Stimulated activated CD4-positive, alpha-beta T cell treated with anti-CD3 and anti-CD28 coated beads, TNF-alpha, amount 100 ng/mL, for 1 hour (primary cell): Measurements from ENCODE around the gene PPFIA1.
"Not testable (repeated sequence)": the region's sequence is repeated elsewhere in the genome, so short reads cannot be mapped to it uniquely, and the experiment has no call there.

Source experiments
- DNase-seq, 3 donors: peaks; one replicate each; pipeline ENCODE4 v3.0.0-alpha.2; 2020; ENCODE audit warnings: low read depth in 3 of 3, low spot score in 1 of 3

PPFIA1 gene

DNA sequence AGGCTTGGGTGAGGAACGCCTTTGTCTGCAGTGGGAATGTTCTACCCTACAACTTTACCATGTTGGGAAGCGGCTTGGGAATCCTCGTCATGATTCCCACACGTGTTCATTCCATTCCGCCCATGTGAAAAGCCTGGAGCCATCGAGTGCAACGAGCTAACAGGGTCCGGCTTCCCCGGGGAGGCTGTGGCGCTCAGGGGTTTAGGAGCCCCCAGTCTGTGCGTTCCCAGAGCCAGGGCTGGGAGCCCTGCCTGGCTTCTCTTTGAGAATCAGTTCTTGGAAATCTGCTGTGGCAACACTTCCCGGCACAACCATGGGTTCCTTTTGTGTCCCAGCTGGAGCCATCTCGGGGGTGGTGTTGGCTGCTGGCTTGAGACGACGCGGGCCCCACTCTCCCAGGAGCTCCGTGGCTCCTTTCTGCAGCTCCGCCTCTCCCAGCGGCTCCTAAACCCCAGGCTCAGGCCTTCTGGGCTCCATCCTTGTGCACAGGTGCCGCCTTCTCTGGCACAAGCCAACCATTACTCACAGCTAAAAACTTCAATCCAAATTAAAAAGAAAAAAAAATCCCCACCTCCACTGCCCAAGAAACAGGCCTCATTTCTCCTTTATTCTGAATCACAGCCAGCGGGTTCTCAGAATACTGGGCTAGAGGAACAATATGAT lies 18.7 kb upstream of the PPFIA1 start:
- DNase-seq, result no peak

DNA sequence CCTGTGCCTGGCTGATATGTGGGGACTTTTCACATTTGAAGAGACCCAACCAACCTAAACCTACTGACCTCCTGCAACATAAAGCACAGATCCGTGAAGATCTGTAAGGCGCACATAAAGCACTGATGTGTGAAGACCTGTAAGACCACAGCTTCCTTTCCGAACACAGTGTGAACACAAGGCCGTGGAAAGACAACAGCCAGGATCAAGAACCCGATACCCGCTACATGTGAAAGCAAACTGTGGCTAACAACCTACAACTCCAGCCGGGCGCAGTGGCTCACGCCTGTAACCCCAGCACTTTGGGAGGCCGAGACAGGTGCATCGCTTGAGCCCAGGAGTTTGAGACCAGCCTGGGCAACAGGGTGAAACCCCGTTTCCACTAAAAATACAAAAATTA lies 17.6 kb upstream of the PPFIA1 start:
- no peak for DNase-seq

DNA sequence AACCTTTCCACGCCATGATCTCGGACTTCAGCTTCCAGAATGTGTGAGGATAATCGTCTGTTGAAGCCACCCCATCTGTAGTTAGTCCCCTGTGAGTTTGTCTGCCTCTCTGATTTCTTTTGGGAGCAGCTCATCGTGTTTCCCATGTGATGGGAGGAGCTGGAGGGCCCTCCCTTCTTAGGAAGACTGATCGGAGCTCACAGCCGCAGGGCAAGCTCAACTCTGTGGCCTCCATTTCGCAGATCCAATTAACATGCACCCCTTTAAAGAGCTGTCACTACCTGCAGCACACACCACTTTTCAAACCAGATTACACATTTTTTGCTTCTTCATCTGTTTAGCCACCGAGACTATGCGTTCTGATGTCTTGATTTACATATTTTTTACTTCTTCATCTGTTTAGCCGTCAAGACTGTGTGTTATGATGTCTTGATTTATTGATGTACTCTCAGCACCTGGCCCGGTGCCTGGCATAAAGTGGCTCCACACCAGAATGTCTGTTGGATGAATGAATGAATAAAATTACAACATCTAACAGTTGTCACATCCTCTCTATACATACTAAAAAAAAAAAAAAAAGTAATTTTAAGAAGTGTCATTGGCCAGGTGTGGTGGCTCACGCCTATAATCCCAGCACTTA lies 14.9 kb upstream of the PPFIA1 start:
- DNase-seq, result no peak

DNA sequence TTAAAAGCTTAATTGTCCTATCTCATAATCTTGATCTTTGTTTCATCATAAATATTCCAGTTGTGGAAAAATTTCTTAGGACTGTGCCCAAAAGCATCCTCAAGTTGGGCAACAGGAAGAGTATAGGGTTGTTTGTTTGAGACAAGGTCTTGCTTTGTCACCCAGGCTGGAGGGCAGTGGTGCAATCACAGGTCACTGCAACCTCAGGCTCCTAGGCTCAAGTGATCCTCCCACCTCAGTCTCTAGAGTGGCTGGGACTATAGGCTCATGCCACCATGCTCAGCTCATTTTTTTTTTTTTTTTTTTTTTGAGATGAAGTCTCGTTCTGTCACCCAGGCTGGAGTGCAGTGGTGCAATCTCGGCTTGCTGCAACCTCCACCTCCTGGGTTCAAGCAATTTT lies 11.4 kb upstream of the PPFIA1 start:
- DNase-seq, result not testable (repeated sequence)

DNA sequence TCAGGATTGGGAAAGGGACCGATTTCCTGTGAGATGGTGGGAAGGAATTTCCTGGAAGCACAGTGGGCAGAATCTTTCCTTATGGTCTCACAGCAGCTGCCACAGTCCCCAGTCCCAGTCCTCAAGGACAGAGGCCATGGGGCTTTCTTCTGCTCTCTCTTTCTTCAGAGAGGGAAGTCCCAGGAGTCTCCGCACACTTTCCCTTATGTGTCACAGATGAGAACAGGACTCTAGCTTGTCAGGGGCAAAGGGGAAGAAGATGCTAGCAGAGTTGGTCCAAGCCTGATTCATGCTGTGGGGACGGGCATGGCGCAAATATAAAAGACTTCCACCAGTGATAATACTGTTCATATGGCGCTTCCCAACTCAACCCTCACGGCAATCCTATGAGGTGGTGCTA lies 7.5 kb upstream of the PPFIA1 start:
- no peak for DNase-seq

DNA sequence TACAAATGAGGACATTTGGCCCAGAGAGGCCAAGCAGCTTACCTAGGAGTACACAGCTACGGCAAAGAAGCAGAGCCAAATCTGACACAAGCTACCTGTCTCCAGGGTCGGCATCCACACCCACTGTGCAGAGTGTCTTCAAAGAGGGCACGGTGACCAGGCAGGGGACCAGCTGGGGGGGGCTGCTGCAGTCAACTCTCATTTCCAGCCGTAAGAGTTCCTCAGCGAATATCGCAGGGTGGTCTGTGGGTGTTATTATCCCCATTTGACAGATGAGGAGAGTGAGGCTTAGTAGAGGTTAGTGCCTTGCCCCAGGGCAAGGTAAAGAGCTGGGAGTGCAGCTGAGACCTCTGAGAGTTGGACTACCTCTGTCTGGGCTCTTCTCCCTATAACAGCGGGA lies 7.1 kb upstream of the PPFIA1 start:
- DNase-seq, result no peak

DNA sequence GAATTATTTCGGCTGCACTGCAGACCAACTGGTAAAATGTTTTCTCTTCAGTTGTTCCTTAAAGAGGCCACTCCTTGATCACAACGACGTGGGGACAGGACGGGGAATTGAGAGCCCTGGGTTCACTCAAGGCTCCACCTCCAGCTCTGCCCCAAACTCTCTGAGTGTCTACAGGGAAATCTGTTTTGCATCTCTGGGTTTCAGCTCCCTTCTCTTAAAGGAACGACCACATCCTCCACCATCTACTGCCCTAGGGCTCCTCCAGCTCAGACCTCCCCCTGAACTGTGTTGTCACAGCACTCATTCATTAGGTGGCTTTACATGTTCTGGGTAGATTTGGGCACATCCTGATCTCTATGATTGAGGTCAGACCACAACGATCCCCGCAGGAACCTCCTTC lies 5.1 kb upstream of the PPFIA1 start:
- no peak for DNase-seq

DNA sequence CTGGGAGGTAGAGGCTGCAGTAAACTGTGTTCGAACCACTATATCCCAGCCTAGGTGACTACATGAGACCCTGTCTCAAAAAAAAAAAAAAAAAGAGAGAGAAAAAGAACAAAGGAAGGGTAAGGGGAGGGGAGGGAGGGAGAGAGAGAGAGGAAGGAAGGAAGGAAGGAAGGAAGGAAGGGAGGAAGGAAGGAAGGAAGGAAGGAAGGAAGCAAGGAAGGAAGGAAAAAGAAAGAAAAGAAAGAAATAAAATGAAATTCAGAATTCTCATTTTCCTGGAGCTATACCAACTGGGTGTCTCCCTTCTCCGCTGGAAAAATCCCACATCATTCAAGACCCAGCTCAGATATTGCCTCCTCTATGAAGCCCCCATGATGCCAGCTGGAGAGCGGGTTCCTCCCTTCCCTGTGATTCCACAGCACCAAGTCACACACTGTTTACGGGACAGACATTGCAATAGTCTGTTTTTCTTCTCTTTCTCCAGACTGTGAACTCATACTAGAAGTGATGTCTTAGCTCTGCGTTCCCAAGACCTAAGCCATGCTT lies 3.0 kb upstream of the PPFIA1 start:
- no peak for DNase-seq

DNA sequence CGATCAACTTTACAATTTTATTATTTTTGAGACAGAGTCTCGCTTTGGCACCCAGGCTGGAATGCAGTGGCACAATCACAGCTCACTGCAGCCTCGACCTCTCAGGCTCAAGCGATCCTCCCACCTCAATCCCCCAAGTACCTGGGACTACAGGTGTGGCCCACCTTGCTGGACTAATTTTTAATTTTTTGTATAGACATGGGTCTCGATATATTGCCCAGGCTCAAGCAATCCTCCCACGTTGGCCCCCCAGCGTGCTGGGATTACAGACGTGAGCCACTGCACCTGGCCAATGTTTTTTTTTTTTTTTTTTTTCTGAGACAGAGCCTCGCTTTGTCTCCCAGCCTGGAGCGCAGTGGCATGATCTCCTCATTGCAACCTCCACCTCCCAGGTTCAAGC lies 2.0 kb upstream of the PPFIA1 start:
- no peak for DNase-seq

DNA sequence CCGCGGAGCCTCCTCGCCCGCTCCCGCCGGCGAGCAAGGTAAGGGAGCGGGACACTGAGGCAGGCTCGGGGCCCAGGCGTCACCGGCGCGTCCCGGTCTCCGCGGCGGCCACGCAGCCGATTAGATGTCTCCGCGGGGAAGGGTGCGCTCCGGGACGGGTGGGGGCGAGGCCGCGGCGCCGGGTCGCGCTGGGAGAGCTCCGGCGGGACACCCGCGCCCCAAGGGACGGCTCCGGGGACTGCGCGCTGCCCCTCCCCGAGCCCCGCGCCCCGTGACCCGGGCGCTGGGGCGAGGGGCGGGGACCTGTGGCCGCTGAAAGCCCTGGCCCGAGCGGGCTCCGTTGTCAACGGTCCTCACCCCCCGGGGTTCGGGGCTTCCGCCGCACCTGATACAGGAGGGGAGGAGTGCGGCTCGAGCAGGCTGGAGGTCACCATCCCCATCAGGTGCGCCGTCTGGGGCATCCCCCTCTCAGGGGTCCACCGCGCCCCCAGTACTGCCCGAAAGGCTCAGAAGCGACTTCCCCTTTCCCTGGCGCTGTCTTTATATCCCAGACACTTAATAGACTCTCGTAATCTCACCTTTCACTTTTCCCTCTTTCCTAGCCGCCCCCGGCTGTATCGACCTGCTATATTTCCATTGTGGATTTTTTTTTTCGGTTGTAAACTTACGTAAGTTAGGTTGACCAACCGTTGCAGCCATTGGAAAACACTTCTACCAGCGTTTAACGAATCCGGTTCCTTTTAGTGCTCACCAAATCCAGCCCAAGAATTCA lies 573 bp downstream of the PPFIA1 start:
- DNase-seq, result peak in 2 of 3 donors; percentile 2 to 32

DNA sequence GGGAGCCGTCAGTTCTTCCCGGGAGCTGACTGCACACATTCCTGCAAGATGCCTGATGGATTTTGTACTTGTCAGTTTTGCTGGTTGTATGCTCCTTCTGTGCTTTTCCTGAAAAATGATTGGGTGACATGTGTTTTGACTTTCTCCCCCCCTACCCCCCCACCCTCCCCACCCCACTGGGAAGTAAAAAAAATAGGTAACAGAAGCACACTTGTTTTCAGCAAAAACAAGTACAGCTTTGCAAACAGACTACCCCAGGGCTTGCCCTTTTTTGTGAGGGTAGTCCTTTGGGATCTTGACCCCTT lies 1.1 kb downstream of the PPFIA1 start:
- no peak for DNase-seq

DNA sequence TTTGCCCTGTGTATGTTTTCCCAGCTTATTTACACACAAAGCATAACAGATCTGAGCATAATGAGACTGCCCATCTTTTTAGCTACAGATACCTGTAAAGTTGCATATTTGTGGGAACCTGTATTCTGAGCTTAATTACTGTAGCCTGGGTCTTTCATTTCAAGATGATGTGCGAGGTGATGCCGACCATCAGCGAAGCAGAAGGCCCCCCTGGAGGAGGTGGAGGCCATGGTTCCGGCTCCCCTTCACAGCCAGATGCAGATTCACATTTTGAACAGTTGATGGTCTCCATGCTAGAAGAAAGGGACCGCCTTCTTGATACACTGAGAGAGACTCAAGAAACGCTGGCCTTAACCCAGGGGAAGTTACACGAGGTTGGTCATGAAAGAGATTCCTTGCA lies 1.5 kb downstream of the PPFIA1 start:
- DNase-seq, result no peak

DNA sequence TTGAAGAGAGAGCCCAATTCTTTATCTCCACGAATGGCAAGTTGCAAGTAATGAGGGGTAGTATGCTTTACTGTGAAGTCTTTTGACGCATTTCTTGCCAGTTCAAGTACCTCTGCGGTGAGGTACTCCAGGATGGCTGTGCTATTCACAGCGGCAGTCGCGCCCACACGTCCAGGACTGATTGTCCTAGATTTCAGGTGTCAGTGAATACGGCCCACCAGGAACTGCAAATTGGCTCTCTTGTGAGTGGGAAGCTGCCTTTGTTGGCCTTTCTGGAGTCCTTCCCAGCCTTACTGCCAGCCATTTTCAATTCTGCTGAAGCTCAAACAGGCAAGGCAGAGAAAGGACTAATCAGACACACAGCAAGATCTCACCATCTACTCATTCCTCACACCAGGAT lies 8.5 kb downstream of the PPFIA1 start:
- no peak for DNase-seq

DNA sequence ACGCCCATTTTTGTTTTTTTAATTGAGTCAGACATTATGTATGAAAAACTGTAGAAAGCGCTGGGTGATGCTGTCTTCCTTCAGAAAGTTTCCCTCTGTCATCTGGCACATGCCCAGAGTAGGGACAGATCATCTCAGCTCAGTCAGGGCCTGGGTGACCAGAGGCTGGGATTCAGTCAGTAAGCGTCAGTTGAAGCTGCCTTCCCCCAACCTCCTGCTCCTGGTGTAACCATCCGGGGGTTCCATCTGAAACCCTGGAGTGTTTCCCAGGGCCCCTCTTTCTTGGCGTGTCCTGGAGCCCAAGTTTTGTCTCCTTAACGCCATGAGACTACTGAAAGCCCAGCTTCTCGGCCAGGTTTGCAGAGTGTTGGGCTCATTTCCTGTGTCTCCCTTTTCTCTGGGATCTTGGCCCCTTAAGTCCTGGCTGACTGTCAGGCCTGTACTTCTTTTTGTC lies 10.7 kb downstream of the PPFIA1 start:
- DNase-seq, result no peak

DNA sequence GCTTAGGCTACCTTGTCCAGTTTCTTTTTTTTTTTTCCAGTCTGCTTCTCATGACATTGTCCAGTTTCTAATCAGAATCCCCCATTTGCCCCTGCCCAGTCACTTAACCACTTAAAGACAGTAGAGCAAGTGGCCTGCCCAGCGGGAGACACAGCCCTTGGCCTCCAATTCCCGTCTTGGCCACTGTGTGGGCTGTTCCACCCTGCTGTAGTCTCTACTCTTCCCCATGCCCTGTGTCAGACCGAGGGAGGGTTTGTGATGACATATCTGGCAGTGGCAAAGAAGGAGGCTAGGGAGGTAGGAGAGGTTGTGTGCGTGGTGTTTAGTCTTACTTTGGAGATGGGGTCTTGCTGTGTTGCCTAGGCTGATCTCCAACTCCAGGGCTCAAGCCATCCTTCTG lies 11.5 kb downstream of the PPFIA1 start:
- DNase-seq, result no peak

DNA sequence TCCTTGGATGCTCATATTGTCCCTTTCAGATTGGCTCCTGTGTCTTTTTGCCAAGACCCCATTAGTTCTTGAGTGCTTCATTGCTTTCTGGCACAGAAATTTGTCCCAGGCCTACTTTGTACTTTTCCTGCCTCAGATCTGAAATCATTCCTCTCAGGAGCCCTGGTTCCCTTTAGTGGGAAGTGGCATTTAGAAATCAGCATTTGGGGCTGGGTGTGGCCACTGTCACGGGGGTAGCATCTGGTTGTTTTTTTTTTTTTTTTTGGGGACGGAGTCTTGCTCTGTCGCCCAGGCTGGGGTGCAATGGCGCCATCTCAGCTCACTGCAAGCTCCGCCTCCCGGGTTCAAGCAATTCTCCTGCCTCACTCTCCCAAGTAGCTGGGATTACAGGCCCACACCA lies 18.2 kb downstream of the PPFIA1 start:
- DNase-seq, result no peak

DNA sequence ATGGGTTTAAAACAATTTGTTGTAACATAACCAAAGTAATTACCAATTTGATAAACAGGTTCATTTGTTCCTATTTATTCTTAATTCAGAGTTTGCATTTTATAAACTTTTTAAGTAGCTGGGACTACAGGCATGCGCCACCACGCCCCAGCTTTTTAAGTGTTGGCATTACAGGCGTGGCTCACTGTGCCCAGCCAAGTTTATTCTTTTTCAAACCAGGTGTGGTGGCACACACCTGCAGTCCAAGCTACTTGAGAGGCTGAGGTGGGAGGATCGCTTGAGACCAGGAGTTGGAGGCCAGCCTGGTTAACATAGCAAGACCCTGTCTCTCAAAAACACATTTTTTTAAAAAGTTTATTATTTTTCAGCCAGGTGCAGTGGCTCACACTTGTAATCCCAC lies 19.1 kb downstream of the PPFIA1 start:
- DNase-seq, result no peak

DNA sequence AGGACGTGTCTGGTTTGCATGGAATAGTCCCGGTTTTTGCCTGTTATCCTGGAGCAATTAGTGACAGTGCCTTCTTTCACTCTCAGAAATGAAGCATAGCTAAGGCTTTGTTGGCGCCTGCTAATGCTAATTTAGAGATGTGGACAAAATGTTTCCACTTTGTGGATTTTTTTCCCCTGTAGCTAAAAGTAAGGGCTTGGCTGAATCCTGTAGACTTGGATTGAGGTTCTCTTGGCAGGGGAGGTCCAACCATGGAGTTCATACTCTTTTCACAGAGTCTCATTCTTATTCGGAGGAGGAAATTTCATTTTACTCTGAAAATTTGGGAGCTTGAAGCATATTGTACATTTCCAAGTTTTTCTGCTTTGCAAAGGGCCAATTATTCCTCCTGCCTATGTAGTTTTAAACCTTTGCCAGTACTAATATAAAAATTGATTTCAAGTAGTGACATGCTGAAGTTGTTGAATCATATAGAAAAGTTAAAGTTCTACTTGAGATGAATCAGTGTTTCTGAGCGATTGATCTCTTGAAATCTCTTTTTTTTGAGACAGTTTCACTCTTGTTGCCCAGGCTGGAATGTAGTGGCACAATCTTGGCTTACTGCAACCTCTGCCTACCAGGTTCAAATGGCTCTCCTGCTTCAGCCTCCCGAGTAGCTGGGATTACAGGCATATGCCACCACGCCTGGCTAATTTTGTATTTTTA lies 20.0 kb downstream of the PPFIA1 start:
- DNase-seq, result no peak

DNA sequence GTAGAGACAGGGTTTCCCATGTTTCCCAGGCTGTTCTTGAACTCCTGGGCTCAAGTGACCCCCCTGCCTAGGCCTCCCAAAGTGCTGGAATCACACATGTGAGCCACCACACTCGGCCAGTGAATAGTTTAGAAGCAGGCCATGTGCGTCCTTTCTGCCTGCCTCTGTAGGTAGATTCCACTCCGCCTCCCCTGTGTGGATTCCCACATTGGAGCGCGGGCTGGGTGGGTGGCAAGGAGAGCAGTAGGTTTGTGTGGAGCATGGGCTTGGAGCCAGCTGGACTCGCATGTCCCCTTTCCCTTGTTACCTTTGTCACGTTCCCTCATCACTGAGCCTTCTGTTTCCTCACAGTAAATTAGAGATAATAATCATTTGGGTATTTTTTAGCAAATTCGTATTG lies 21.7 kb downstream of the PPFIA1 start:
- DNase-seq, result no peak

DNA sequence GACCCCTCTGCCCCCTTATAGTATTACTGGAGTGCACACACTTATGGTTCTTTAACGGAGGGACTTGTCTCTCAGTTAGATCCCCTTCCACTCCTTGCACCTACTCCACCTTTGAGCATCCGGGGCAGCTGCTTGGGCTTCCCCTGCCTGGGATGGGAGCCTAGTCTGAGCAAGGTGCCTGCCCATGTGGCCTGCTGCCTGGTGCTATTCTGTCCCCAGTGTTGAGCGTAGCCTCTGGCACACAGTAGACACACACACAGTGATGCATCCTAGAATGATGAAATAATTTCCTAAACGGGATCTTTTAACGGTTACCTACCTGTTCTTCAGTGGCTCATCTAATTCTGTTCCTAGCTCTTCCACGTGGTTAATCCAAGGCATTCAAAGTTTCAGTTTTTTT lies 22.4 kb downstream of the PPFIA1 start:
- no peak for DNase-seq

DNA sequence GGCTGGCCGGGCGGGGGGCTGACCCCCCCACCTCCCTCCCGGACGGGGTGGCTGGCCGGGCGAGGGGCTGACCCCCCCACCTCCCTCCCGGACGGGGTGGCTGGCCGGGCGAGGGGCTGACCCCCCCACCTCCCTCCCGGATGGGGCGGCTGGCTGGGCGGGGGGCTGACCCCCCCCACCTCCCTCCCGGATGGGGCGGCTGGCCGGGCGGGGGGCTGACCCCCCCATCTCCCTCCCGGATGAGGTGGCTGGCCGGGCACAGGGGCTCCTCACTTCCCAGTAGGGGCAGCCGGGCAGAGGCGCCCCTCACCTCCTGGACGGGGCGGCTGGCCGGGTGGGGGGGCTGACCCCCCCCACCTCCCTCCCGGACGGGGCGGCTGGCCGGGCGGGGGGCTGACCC lies 24.7 kb downstream of the PPFIA1 start:
- not testable (repeated sequence) for DNase-seq

DNA sequence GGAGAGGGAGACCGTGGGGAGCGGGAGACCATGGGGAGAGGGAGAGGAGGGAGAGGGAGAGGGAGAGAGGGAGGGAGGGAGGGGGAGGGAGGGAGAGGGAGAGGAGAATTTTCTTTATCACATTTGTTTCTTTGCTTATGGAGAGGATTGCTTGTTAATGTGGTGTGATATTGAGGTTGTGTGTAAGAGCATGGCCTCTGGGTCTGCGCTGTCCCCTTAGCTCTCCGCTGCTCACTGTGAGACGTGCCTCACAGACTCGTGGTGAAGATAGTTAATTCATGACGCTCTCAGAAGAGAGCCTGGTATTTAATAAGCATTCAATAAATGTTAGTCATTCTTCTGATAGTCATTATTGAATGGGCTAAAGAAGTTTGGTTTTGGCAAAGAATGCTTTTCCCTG lies 26.2 kb downstream of the PPFIA1 start:
- DNase-seq, result no peak
